Stimulated activated CD8-positive, alpha-beta memory T cell treated with anti-CD3 and anti-CD28 coated beads, Interleukin-15, amount 100 ng/mL, for 24 hours (primary cell): ENCODE results near the gene BRPF1.

Source experiments
- DNase-seq: peaks from one replicate; pipeline ENCODE4 v3.0.0-alpha.2; 2020; ENCODE audit warnings: low read depth

The BRPF1 gene

GRCh38 chr3:9731206-9732079 is at the start of gene BRPF1:
Gene BRPF1, plus strand, starts transcription at chr3:9731735. Its CDS starts 2,406 bp downstream, at chr3:9734141.
- peak; percentile 97 for DNase-seq

- no peak for DNase-seq
Measured at GRCh38 chr3:9682096-9682495, 49.4 kb upstream of the BRPF1 start.

- no peak for DNase-seq
Measured at GRCh38 chr3:9683426-9683825, 48.1 kb upstream of the BRPF1 start.

- DNase-seq: no peak
Measured at GRCh38 chr3:9685216-9686049, 46.1 kb upstream of the BRPF1 start.

- no peak for DNase-seq
Measured at GRCh38 chr3:9686050-9686550, 45.4 kb upstream of the BRPF1 start.

GRCh38 chr3:9686703-9687102 is 44.8 kb upstream of the BRPF1 start:
- no peak for DNase-seq

- no peak for DNase-seq
Measured at GRCh38 chr3:9687514-9687913, 44.0 kb upstream of the BRPF1 start.

GRCh38 chr3:9688961-9689360 is 42.6 kb upstream of the BRPF1 start:
- no peak for DNase-seq

GRCh38 chr3:9689757-9690156 is 41.8 kb upstream of the BRPF1 start:
- DNase-seq: no peak

- DNase-seq: no peak
Measured at GRCh38 chr3:9690451-9691450, 40.8 kb upstream of the BRPF1 start.

GRCh38 chr3:9691636-9692035 is 39.9 kb upstream of the BRPF1 start:
- no peak for DNase-seq

- DNase-seq: no peak
Measured at GRCh38 chr3:9692416-9692815, 39.1 kb upstream of the BRPF1 start.

- no peak for DNase-seq
Measured at GRCh38 chr3:9695345-9695744, 36.2 kb upstream of the BRPF1 start.

GRCh38 chr3:9695746-9696145 is 35.8 kb upstream of the BRPF1 start:
- no peak for DNase-seq

- no peak for DNase-seq
Measured at GRCh38 chr3:9696480-9697220, 34.9 kb upstream of the BRPF1 start.

GRCh38 chr3:9697892-9698291 is 33.6 kb upstream of the BRPF1 start:
- no peak for DNase-seq

- no peak for DNase-seq
Measured at GRCh38 chr3:9698293-9698692, 33.2 kb upstream of the BRPF1 start.

GRCh38 chr3:9700536-9700935 is 31.0 kb upstream of the BRPF1 start:
- no peak for DNase-seq

GRCh38 chr3:9701006-9701405 is 30.5 kb upstream of the BRPF1 start:
- DNase-seq: no peak

GRCh38 chr3:9701711-9702110 is 29.8 kb upstream of the BRPF1 start:
- no peak for DNase-seq

GRCh38 chr3:9703240-9703639 is 28.3 kb upstream of the BRPF1 start:
- DNase-seq: no peak
